GM21723 (cell line): ENCODE results near the gene UEVLD.
A peak's percentile ranks its signal among the peaks of the same experiment; 100 is the strongest.

ENCODE experiments used
- ATAC-seq: cut with Tn5 transposase; IDR thresholded peaks from one replicate; pipeline ENCODE4 v1.9.1; 2021; ENCODE audit warnings: mild to moderate bottlenecking, moderate library complexity; ENCODE audit not compliant: unreplicated experiment

The UEVLD gene

GRCh38 chr11:18590571-18590970 lies 2.0 kb upstream of the UEVLD start:
- ATAC-seq = no peak

GRCh38 chr11:18581825-18582224 lies 6.7 kb downstream of the UEVLD start:
- ATAC-seq = no peak

GRCh38 chr11:18580113-18580766 lies 8.3 kb downstream of the UEVLD start:
- ATAC-seq = no peak

GRCh38 chr11:18578975-18579598 lies 9.4 kb downstream of the UEVLD start:
- peak; percentile 72 for ATAC-seq

GRCh38 chr11:18575361-18575760 lies 13.2 kb downstream of the UEVLD start:
- ATAC-seq = no peak

GRCh38 chr11:18567081-18567480 lies 21.5 kb downstream of the UEVLD start:
- no peak for ATAC-seq

- ATAC-seq = no peak
Observed at GRCh38 chr11:18566406-18566805, 22.1 kb downstream of the UEVLD start.

- ATAC-seq = no peak
Observed at GRCh38 chr11:18564149-18564548, 24.4 kb downstream of the UEVLD start.

GRCh38 chr11:18563090-18563730 lies 25.3 kb downstream of the UEVLD start:
- ATAC-seq = no peak

- no peak for ATAC-seq
Observed at GRCh38 chr11:18548001-18548400, 40.5 kb downstream of the UEVLD start.

GRCh38 chr11:18540207-18541009 lies 48.1 kb downstream of the UEVLD start:
- ATAC-seq = peak; percentile 65

GRCh38 chr11:18536209-18536608 lies 52.3 kb downstream of the UEVLD start:
- no peak for ATAC-seq

- ATAC-seq = no peak
Observed at GRCh38 chr11:18534245-18534644, 54.3 kb downstream of the UEVLD start.

- no peak for ATAC-seq
Observed at GRCh38 chr11:18533365-18533764, 55.2 kb downstream of the UEVLD start.

GRCh38 chr11:18527512-18527911 lies 61.0 kb downstream of the UEVLD start:
- ATAC-seq = no peak

- ATAC-seq = peak; percentile 92
Observed at GRCh38 chr11:18526521-18527296, 61.8 kb downstream of the UEVLD start, which contains the start of gene TSG101. Gene TSG101 (minus strand): TSS chr11:18526942. CDS start chr11:18526816, 126 bp downstream.

- ATAC-seq = no peak
Observed at GRCh38 chr11:18526130-18526520, 62.4 kb downstream of the UEVLD start.

- ATAC-seq = no peak
Observed at GRCh38 chr11:18524248-18524647, 64.3 kb downstream of the UEVLD start.

GRCh38 chr11:18523084-18523483 lies 65.5 kb downstream of the UEVLD start:
- no peak for ATAC-seq

- ATAC-seq = no peak
Observed at GRCh38 chr11:18522388-18522787, 66.1 kb downstream of the UEVLD start.

- ATAC-seq = no peak
Observed at GRCh38 chr11:18521122-18521521, 67.4 kb downstream of the UEVLD start.
